Smooth muscle cell of the brain vasculature (primary cell): ENCODE measurements around the gene SH3D19.
"Not testable (repeated sequence)": the region's sequence is repeated elsewhere in the genome, so short reads cannot be mapped to it uniquely, and the experiment has no call there.

Source experiments
- DNase-seq: peaks from one replicate; pipeline ENCODE4 v3.0.0-alpha.2; 2012; ENCODE audit warnings: low read depth, low spot score

Gene SH3D19

GRCh38 chr4:151322570-151322969, 2.8 kb downstream of the SH3D19 start:
- no peak for DNase-seq

GRCh38 chr4:151322161-151322560, 3.2 kb downstream of the SH3D19 start:
- not testable (repeated sequence) for DNase-seq

- DNase-seq: no peak
Observed at GRCh38 chr4:151321586-151321985, 3.8 kb downstream of the SH3D19 start.

- no peak for DNase-seq
Observed at GRCh38 chr4:151319490-151319889, 5.9 kb downstream of the SH3D19 start.

- no peak for DNase-seq
Observed at GRCh38 chr4:151318307-151319006, 6.9 kb downstream of the SH3D19 start.

- DNase-seq: no peak
Observed at GRCh38 chr4:151316645-151317044, 8.8 kb downstream of the SH3D19 start.

- DNase-seq: no peak
Observed at GRCh38 chr4:151315212-151315886, 10.1 kb downstream of the SH3D19 start.

GRCh38 chr4:151314479-151314878, 10.9 kb downstream of the SH3D19 start:
- DNase-seq: no peak

- DNase-seq: no peak
Observed at GRCh38 chr4:151314010-151314355, 11.4 kb downstream of the SH3D19 start.

- no peak for DNase-seq
Observed at GRCh38 chr4:151313306-151314009, 11.9 kb downstream of the SH3D19 start.

GRCh38 chr4:151310124-151310728, 15.2 kb downstream of the SH3D19 start:
- DNase-seq: no peak

GRCh38 chr4:151304755-151305154, 20.6 kb downstream of the SH3D19 start:
- no peak for DNase-seq

- no peak for DNase-seq
Observed at GRCh38 chr4:151304226-151304625, 21.2 kb downstream of the SH3D19 start.

- DNase-seq: no peak
Observed at GRCh38 chr4:151302432-151302831, 23.0 kb downstream of the SH3D19 start.

- no peak for DNase-seq
Observed at GRCh38 chr4:151297170-151297569, 28.2 kb downstream of the SH3D19 start.

GRCh38 chr4:151296227-151296626, 29.2 kb downstream of the SH3D19 start:
- DNase-seq: no peak

- DNase-seq: no peak
Observed at GRCh38 chr4:151294833-151295496, 30.4 kb downstream of the SH3D19 start.

GRCh38 chr4:151292038-151292437, 33.4 kb downstream of the SH3D19 start:
- DNase-seq: no peak

- no peak for DNase-seq
Observed at GRCh38 chr4:151291485-151291884, 33.9 kb downstream of the SH3D19 start.

- DNase-seq: no peak
Observed at GRCh38 chr4:151287409-151287808, 38.0 kb downstream of the SH3D19 start.

- DNase-seq: no peak
Observed at GRCh38 chr4:151284534-151285245, 40.7 kb downstream of the SH3D19 start.
